ENCODE results near the gene ZNF546. TPM values are rescaled to one million over a fixed set of nuclear protein-coding genes. Genes with fewer than 3 reads are reported as not detected.

The ZNF546 gene
- total RNA-seq, 1 donor from 2014 or later = 2.0 TPM

GRCh38 chr19:39982883-39983282, 14.0 kb upstream of the ZNF546 start:
- peaks cover 32% of the 10 kb centered on the region for H3K9me3 Mint-ChIP-seq (ENCODE audit: low read depth)
- no peak overlapping the region for H3K27ac Mint-ChIP-seq (ENCODE audit: unreplicated experiment)
- DNase-seq (ENCODE audit: low spot score) = no peak
- H3K36me3 Mint-ChIP-seq (ENCODE audit: low read depth) = peaks cover 53% of the 10 kb centered on the region
- no peak overlapping the region for H3K4me3 Mint-ChIP-seq (ENCODE audit: unreplicated experiment)
- peaks cover 10% of the 10 kb centered on the region for H3K4me1 Mint-ChIP-seq (ENCODE audit: low read depth)
- no peaks in the 10 kb centered on the region for H3K27me3 Mint-ChIP-seq (ENCODE audit: low read depth)
- no peak for TF ChIP-seq CTCF (IDR thresholded peaks at IDR 0.05)

GRCh38 chr19:39983695-39984300, 13.1 kb upstream of the ZNF546 start:
- H3K27me3 Mint-ChIP-seq (ENCODE audit: low read depth) = no peaks in the 10 kb centered on the region
- no peak overlapping the region for H3K4me3 Mint-ChIP-seq (ENCODE audit: unreplicated experiment)
- H3K4me1 Mint-ChIP-seq (ENCODE audit: low read depth) = peaks cover 10% of the 10 kb centered on the region
- DNase-seq (ENCODE audit: low spot score) = no peak
- no peak for TF ChIP-seq CTCF (IDR thresholded peaks at IDR 0.05)
- H3K27ac Mint-ChIP-seq (ENCODE audit: unreplicated experiment) = no peak overlapping the region
- H3K9me3 Mint-ChIP-seq (ENCODE audit: low read depth) = peaks cover 33% of the 10 kb centered on the region
- H3K36me3 Mint-ChIP-seq (ENCODE audit: low read depth) = peaks cover 48% of the 10 kb centered on the region

- H3K4me3 Mint-ChIP-seq (ENCODE audit: unreplicated experiment) = no peak overlapping the region
- TF ChIP-seq CTCF (IDR thresholded peaks at IDR 0.05) = no peak
- H3K9me3 Mint-ChIP-seq (ENCODE audit: low read depth) = peaks cover 33% of the 10 kb centered on the region
- no peaks in the 10 kb centered on the region for H3K27me3 Mint-ChIP-seq (ENCODE audit: low read depth)
- peaks cover 25% of the 10 kb centered on the region for H3K36me3 Mint-ChIP-seq (ENCODE audit: low read depth)
- peaks cover 13% of the 10 kb centered on the region for H3K4me1 Mint-ChIP-seq (ENCODE audit: low read depth)
- DNase-seq (ENCODE audit: low spot score) = no peak
- no peak overlapping the region for H3K27ac Mint-ChIP-seq (ENCODE audit: unreplicated experiment)
Observed at GRCh38 chr19:39986643-39987042, 10.2 kb upstream of the ZNF546 start.

- no peaks in the 10 kb centered on the region for H3K27me3 Mint-ChIP-seq (ENCODE audit: low read depth)
- TF ChIP-seq CTCF (IDR thresholded peaks at IDR 0.05) = no peak
- H3K4me1 Mint-ChIP-seq (ENCODE audit: low read depth) = peaks cover 13% of the 10 kb centered on the region
- no peak for DNase-seq (ENCODE audit: low spot score)
- H3K9me3 Mint-ChIP-seq (ENCODE audit: low read depth) = peaks cover 33% of the 10 kb centered on the region
- H3K4me3 Mint-ChIP-seq (ENCODE audit: unreplicated experiment) = no peak overlapping the region
- H3K27ac Mint-ChIP-seq (ENCODE audit: unreplicated experiment) = no peak overlapping the region
- peaks cover 23% of the 10 kb centered on the region for H3K36me3 Mint-ChIP-seq (ENCODE audit: low read depth)
Observed at GRCh38 chr19:39987167-39987566, 9.7 kb upstream of the ZNF546 start.

GRCh38 chr19:39987596-39987995, 9.3 kb upstream of the ZNF546 start:
- no peak for DNase-seq (ENCODE audit: low spot score)
- H3K4me3 Mint-ChIP-seq (ENCODE audit: unreplicated experiment) = no peak overlapping the region
- no peaks in the 10 kb centered on the region for H3K27me3 Mint-ChIP-seq (ENCODE audit: low read depth)
- TF ChIP-seq CTCF (IDR thresholded peaks at IDR 0.05) = no peak
- H3K9me3 Mint-ChIP-seq (ENCODE audit: low read depth) = peaks cover 33% of the 10 kb centered on the region
- H3K27ac Mint-ChIP-seq (ENCODE audit: unreplicated experiment) = no peak overlapping the region
- H3K4me1 Mint-ChIP-seq (ENCODE audit: low read depth) = peaks cover 13% of the 10 kb centered on the region
- peaks cover 21% of the 10 kb centered on the region for H3K36me3 Mint-ChIP-seq (ENCODE audit: low read depth)

Measured in chondrocyte (in vitro differentiated cells).